Right lobe of liver (tissue), 6 donors: ENCODE results near the gene NMNAT2. TPM values are rescaled to one million over a fixed set of nuclear protein-coding genes. Genes with fewer than 3 reads are reported as not detected.
A peak's percentile ranks its signal among the peaks of the same experiment; 100 is the strongest.

Experiments used
- ATAC-seq, 4 donors: fragments of 200-7000 bp; cut with Tn5 transposase; one replicate each; pipeline ENCODE4 v1.9.1; 2020; ENCODE audit warnings: mild to moderate bottlenecking in 4 of 4, moderate library complexity in 4 of 4
- DNase-seq, 3 donors: peaks; one replicate each; pipeline ENCODE4 v3.0.0-alpha.2; 2020
- H3K27ac ChIP-seq, 3 donors: fragments of 200-600 bp; one replicate each; pipeline ENCODE4 v1.8.0; 2022
- H3K27me3 ChIP-seq, 2 donors: fragments of 200-600 bp; one replicate each; pipeline ENCODE4 v1.8.0; 2022
- H3K36me3 ChIP-seq, 4 donors: fragments of 200-600 bp; sonication (generic) in 1 of 4; one replicate each; pipeline versions ENCODE4 v1.5.1 to v1.8.0; 2017 to 2022; ENCODE audit warnings: control low read depth in 1 of 4
- H3K4me1 ChIP-seq, 4 donors: fragments of 200-600 bp; sonication (generic) in 1 of 4; one replicate each; pipeline versions ENCODE4 v1.5.1 to v1.8.0; 2017 to 2022; ENCODE audit warnings: control low read depth in 1 of 4
- H3K4me3 ChIP-seq, 3 donors: fragments of 200-600 bp; one replicate each; pipeline ENCODE4 v1.8.0; 2022
- H3K9me3 ChIP-seq, 4 donors: fragments of 200-600 bp; sonication (generic) in 1 of 4; one replicate each; pipeline versions ENCODE4 v1.5.1 to v1.8.0; 2017 to 2022; ENCODE audit warnings: control low read depth in 1 of 4
- POLR2A ChIP-seq: fragments of 450-650 bp; IDR thresholded peaks from one replicate; pipeline ENCODE4 v1.6.1; 2017; ENCODE audit warnings: antibody characterized with exemption, mild to moderate bottlenecking
- WGBS: methylation state at CpG from one replicate; pipeline ENCODE4 v1.1.6; 2018; ENCODE audit warnings: low coverage, low lambda C conversion rate; ENCODE audit not compliant: insufficient coverage; ENCODE audit errors: missing lambda C conversion rate; 5-methylcytosine and 5-hydroxymethylcytosine counted together
- intact Hi-C, 2 donors: fragments of 100-400 bp; cut with DNase I; formaldehyde crosslinking; loops; one replicate each; pipeline versions ENCODE4 v1.11.2 to v1.14.1; 2022
- total RNA-seq, 6 experiments: library from RNA; depleted of rRNA in 2 of 6; stranded (reverse); fragments of >200 nt in 2 of 6; fragmentation: NEBNext Ultra II Directional in 3 of 6; extraction: Animal tissue kit (Norgen Biotek cat#: 25700) in 3 of 6; gene quantifications; one replicate each; pipeline versions ENCODE4 v1.1.0 to v1.2.4, GENCODE V29; 2016 to 2023
- TF ChIP-seq, protein P1 (sequence below), 4 donors: fragments of 200-600 bp in 3 of 4; fragments of 450-650 bp in 1 of 4; IDR thresholded peaks; one replicate each; pipeline versions ENCODE4 v1.5.1 to v1.8.0; 2016 to 2022; ENCODE audit warnings: antibody characterized with exemption in 4 of 4, mild to moderate bottlenecking in 2 of 4
- donor health status: DM: no; HTN: yes; CAD: no.
- donor health status: DM: no; HTN: no; CAD: no.
- donor health status: DM: no; HTN: no; CAD: no.
- donor health status: DM: no; HTN: yes; CAD: no.
- donor health status: DM: no; HTN: yes; CAD: no.

The NMNAT2 gene
- total RNA-seq, 6 experiments from 2014 or later = 0.06 to 0.07 (median 0.06) TPM; not detected in 3

DNA sequence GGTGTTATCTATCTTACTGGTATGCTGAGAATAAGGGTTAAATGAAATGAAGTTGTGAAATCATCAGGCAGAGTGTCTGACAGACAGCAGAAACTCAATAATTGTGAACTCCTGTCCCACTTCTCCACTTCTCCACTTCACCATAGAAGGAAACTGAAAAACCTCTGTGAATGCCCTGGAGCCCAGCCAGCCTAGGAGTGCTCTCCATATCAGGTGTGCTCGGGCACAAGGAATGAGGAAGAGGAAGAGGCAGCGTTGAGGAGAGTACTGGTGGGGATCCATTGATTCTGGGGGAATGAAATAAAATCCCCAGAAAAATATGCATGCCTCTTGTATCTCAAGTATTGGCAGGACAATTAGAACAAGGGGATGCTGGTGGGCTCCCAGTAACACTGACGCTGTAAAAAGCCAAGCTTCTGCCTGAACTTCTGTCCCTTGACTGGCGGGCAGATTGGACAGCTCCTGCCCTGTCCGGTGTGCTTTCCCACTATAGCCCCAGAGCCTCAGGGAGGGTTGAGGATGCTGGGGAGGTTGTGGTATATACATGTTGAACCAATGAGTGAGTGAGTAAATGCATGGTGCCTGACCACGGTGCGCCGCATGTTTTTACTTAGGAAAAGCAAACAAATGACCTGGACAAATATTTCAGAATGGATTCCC, 47.7 kb downstream of the NMNAT2 start:
- H3K9me3 ChIP-seq = no peaks in the 10 kb centered on the region
- no peaks in the 10 kb centered on the region for H3K36me3 ChIP-seq
- ATAC-seq = peak in 1 of 4 donors; percentile 38
- no peaks in the 10 kb centered on the region for H3K27me3 ChIP-seq
- TF ChIP-seq, protein P1, sequence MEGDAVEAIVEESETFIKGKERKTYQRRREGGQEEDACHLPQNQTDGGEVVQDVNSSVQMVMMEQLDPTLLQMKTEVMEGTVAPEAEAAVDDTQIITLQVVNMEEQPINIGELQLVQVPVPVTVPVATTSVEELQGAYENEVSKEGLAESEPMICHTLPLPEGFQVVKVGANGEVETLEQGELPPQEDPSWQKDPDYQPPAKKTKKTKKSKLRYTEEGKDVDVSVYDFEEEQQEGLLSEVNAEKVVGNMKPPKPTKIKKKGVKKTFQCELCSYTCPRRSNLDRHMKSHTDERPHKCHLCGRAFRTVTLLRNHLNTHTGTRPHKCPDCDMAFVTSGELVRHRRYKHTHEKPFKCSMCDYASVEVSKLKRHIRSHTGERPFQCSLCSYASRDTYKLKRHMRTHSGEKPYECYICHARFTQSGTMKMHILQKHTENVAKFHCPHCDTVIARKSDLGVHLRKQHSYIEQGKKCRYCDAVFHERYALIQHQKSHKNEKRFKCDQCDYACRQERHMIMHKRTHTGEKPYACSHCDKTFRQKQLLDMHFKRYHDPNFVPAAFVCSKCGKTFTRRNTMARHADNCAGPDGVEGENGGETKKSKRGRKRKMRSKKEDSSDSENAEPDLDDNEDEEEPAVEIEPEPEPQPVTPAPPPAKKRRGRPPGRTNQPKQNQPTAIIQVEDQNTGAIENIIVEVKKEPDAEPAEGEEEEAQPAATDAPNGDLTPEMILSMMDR (IDR thresholded peaks at IDR 0.05) = no peak
- no peaks in the 10 kb centered on the region for H3K4me1 ChIP-seq
- no peak overlapping the region for H3K4me3 ChIP-seq
- 35% methylated on average over 5 of the region's 8 CpGs for WGBS
- H3K27ac ChIP-seq = no peak overlapping the region
- no peak for DNase-seq
- intact Hi-C loops = no loop called here

DNA sequence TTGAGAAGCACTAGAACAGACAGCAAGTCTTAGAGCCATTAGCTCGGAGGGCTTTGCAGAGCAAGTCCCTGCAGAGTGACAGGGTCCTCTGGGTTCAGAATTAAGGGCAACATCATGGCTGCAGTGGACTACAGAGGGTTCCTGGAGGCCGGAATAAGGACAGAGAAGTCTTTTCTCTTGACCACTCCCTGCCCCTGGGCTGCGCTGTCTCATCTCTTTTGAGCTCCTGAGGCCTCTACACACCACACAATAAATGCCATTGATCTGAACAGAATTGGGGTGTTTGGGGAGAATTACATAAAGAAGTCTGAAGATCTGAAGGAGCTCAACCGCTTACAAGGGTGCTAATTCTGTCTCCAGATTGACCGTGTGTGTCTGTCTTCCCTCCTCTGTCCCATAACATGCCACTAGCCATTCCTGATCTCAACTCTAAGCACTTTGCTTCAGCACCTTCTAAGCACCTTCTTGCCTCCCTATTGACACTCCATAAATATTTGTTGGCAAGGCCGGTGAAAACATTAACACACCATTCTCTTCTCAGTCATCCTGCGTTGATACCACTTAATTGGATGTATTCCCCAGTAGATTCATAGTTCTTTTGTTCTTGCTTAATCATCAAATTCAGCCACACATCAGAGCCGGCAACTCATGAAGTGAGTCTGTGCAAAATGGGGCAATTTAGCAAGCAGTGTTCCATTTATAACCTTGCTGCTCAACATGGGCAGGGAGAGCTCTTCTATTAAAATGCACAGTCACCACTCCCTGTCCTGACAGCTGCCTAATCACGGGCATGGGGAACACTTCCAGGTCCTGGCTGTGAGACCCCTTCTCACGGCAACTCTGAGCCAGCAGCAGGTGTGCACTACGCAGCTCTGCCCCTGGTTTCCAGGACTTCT, 49.7 kb downstream of the NMNAT2 start:
- no peak overlapping the region for H3K4me3 ChIP-seq
- ATAC-seq (no peak), DNase-seq (no peak)
- no peaks in the 10 kb centered on the region for H3K4me1 ChIP-seq
- intact Hi-C loops = no loop called here
- no peak for TF ChIP-seq POLR2A
- TF ChIP-seq, protein P1 (IDR thresholded peaks at IDR 0.05) = no peak
- WGBS = 64% methylated on average over 6 of the region's 11 CpGs
- no peaks in the 10 kb centered on the region for H3K36me3 ChIP-seq
- no peaks in the 10 kb centered on the region for H3K9me3 ChIP-seq
- no peaks in the 10 kb centered on the region for H3K27me3 ChIP-seq
- no peak overlapping the region for H3K27ac ChIP-seq

DNA sequence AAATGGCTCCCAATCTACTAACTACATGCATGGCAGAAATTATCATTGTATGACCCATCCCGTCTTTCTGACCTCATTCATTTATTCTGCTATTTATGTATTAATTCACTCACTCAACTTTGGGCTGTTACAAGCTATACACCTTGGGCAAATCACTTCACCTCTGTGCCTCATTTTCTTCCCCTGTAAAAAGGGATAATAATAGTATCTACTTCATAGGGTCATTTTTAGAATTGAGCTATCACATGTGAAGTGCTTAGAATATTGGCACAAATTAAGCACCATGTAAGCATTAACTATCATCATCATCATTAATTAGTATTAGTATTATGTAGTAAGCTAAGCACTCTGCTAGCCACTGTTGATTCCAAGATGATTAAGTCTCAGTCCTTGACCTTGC, 52.1 kb downstream of the NMNAT2 start:
- DNase-seq = no peak
- ATAC-seq = no peak
- Histone ChIP-seq H3K36me3 (no peaks in the 10 kb centered on the region), H3K4me1 (no peaks in the 10 kb centered on the region), H3K4me3 (no peak overlapping the region), H3K27me3 (no peaks in the 10 kb centered on the region), H3K27ac (no peak overlapping the region), H3K9me3 (no peaks in the 10 kb centered on the region)
- TF ChIP-seq POLR2A = no peak
- TF ChIP-seq, protein P1 (IDR thresholded peaks at IDR 0.05) = no peak
- intact Hi-C loops = no loop called here
- 56% methylated on average over 1 of the region's 1 CpG for WGBS

DNA sequence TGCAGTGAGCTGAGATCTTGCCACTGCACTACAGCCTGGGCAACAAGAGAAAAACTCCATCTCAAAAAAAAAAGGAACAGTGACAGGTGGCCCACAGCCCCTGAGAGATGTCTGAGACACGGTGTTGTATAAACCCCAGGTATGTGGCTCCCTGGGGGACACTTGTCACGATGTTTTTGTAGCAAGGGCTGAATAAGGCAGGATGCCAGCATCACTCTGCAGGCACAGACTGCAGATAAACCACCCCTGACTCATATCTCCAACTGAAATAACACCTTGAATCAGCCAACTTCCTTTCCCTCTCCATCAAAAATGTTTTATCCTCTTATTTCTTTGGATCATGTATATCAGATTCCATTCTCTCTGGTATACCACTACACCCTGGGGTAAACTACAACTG, 52.5 kb downstream of the NMNAT2 start:
- WGBS = 60% methylated on average over 1 of the region's 2 CpGs
- Histone ChIP-seq H3K4me1 (no peaks in the 10 kb centered on the region), H3K27ac (no peak overlapping the region), H3K27me3 (no peaks in the 10 kb centered on the region), H3K9me3 (no peaks in the 10 kb centered on the region), H3K4me3 (no peak overlapping the region), H3K36me3 (no peaks in the 10 kb centered on the region)
- intact Hi-C loops = no loop called here
- DNase-seq = no peak
- TF ChIP-seq POLR2A = no peak
- TF ChIP-seq, protein P1 (IDR thresholded peaks at IDR 0.05) = no peak
- no peak for ATAC-seq
